ENCODE data around the gene C11orf97. TPM values are rescaled to one million over a fixed set of nuclear protein-coding genes. Genes with fewer than 3 reads are reported as not detected.

Gene C11orf97
- total RNA-seq, 1 experiment from 2014 or later = not detected

DNA sequence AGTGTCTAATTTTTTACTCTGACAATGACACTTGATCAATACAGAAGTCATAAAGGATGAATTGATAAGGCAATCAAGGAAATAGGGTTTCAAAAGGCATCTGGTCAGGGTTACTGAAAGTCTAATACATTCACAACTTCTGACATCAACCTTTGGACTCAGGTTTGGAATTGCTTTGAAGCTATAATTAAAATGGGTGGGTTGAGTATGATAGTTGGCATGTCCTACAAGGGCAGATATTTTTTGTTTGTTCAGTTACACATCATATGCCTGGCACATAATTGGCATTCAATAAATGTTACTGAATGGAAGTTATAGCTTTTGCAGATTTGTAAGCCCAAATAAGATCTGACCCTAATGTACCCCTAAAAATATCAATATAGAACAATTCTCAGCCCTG, 24.1 kb downstream of the C11orf97 start:
- TF ChIP-seq, protein P1, sequence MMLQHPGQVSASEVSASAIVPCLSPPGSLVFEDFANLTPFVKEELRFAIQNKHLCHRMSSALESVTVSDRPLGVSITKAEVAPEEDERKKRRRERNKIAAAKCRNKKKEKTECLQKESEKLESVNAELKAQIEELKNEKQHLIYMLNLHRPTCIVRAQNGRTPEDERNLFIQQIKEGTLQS (IDR thresholded peaks at IDR 0.05) = no peak
- no peak for TF ChIP-seq JUND (IDR thresholded peaks at IDR 0.05)
- no peak for TF ChIP-seq POLR2A (IDR thresholded peaks at IDR 0.05; ENCODE audit: borderline replicate concordance, extremely low read depth, insufficient read depth, insufficient read length)
- TF ChIP-seq, protein P2, sequence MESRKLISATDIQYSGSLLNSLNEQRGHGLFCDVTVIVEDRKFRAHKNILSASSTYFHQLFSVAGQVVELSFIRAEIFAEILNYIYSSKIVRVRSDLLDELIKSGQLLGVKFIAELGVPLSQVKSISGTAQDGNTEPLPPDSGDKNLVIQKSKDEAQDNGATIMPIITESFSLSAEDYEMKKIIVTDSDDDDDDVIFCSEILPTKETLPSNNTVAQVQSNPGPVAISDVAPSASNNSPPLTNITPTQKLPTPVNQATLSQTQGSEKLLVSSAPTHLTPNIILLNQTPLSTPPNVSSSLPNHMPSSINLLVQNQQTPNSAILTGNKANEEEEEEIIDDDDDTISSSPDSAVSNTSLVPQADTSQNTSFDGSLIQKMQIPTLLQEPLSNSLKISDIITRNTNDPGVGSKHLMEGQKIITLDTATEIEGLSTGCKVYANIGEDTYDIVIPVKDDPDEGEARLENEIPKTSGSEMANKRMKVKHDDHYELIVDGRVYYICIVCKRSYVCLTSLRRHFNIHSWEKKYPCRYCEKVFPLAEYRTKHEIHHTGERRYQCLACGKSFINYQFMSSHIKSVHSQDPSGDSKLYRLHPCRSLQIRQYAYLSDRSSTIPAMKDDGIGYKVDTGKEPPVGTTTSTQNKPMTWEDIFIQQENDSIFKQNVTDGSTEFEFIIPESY (IDR thresholded peaks at IDR 0.05; ENCODE audit: extremely low read depth, insufficient replicate concordance, low read length) = no peak
- TF ChIP-seq CBX3 (IDR thresholded peaks at IDR 0.05; ENCODE audit: low read depth) = no peak
- no peak for TF ChIP-seq ZFX (IDR thresholded peaks at IDR 0.05)
- TF ChIP-seq SP1 (IDR thresholded peaks at IDR 0.05; ENCODE audit: low read depth) = no peak
- TF ChIP-seq, protein P3, sequence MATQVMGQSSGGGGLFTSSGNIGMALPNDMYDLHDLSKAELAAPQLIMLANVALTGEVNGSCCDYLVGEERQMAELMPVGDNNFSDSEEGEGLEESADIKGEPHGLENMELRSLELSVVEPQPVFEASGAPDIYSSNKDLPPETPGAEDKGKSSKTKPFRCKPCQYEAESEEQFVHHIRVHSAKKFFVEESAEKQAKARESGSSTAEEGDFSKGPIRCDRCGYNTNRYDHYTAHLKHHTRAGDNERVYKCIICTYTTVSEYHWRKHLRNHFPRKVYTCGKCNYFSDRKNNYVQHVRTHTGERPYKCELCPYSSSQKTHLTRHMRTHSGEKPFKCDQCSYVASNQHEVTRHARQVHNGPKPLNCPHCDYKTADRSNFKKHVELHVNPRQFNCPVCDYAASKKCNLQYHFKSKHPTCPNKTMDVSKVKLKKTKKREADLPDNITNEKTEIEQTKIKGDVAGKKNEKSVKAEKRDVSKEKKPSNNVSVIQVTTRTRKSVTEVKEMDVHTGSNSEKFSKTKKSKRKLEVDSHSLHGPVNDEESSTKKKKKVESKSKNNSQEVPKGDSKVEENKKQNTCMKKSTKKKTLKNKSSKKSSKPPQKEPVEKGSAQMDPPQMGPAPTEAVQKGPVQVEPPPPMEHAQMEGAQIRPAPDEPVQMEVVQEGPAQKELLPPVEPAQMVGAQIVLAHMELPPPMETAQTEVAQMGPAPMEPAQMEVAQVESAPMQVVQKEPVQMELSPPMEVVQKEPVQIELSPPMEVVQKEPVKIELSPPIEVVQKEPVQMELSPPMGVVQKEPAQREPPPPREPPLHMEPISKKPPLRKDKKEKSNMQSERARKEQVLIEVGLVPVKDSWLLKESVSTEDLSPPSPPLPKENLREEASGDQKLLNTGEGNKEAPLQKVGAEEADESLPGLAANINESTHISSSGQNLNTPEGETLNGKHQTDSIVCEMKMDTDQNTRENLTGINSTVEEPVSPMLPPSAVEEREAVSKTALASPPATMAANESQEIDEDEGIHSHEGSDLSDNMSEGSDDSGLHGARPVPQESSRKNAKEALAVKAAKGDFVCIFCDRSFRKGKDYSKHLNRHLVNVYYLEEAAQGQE (IDR thresholded peaks at IDR 0.05; ENCODE audit: low read depth) = no peak
- TF ChIP-seq, protein P4, sequence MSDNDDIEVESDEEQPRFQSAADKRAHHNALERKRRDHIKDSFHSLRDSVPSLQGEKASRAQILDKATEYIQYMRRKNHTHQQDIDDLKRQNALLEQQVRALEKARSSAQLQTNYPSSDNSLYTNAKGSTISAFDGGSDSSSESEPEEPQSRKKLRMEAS (IDR thresholded peaks at IDR 0.05) = no peak
- no peak for TF ChIP-seq TCF7L2 (IDR thresholded peaks at IDR 0.05; ENCODE audit: borderline replicate concordance, extremely low read depth, insufficient read depth, insufficient read length)
- TF ChIP-seq, protein P5, sequence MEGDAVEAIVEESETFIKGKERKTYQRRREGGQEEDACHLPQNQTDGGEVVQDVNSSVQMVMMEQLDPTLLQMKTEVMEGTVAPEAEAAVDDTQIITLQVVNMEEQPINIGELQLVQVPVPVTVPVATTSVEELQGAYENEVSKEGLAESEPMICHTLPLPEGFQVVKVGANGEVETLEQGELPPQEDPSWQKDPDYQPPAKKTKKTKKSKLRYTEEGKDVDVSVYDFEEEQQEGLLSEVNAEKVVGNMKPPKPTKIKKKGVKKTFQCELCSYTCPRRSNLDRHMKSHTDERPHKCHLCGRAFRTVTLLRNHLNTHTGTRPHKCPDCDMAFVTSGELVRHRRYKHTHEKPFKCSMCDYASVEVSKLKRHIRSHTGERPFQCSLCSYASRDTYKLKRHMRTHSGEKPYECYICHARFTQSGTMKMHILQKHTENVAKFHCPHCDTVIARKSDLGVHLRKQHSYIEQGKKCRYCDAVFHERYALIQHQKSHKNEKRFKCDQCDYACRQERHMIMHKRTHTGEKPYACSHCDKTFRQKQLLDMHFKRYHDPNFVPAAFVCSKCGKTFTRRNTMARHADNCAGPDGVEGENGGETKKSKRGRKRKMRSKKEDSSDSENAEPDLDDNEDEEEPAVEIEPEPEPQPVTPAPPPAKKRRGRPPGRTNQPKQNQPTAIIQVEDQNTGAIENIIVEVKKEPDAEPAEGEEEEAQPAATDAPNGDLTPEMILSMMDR (IDR thresholded peaks at IDR 0.05 in 2 of 3, conservative IDR thresholded peaks at IDR 0.05 in 1 of 3; ENCODE audit: borderline replicate concordance in 1 of 3, insufficient read depth in 1 of 3, low read depth in 2 of 3, low read length in 2 of 3) = no peak
- TF ChIP-seq RAD21 (IDR thresholded peaks at IDR 0.05; ENCODE audit: low read depth) = no peak
- TF ChIP-seq SRF (IDR thresholded peaks at IDR 0.05; ENCODE audit: low read depth) = no peak
- no peak for TF ChIP-seq EZH2phosphoT487 (IDR thresholded peaks at IDR 0.05; ENCODE audit: borderline replicate concordance)
- Histone ChIP-seq H3K9me3 (ENCODE audit: control insufficient read depth in 1 of 2, insufficient read depth in 1 of 2, low read depth in 1 of 2, low read length in 2 of 2) (no peaks in the 10 kb centered on the region), H3K27me3 (ENCODE audit: insufficient read depth, low read length) (no peaks in the 10 kb centered on the region), H3K79me2 (ENCODE audit: insufficient read depth, low read length) (no peaks in the 10 kb centered on the region), H3K27ac (ENCODE audit: low read depth, low read length) (no peak overlapping the region), H3K36me3 (ENCODE audit: control insufficient read depth in 1 of 2, insufficient read depth in 2 of 2, low read length in 2 of 2) (no peaks in the 10 kb centered on the region), H3K4me1 (ENCODE audit: control insufficient read depth in 1 of 2, insufficient read depth in 2 of 2, low read length in 2 of 2) (peaks cover 0 to 4% of the 10 kb centered on the region in 2 experiments; a peak in 1 of 4 replicates), H4K20me1 (ENCODE audit: insufficient read depth) (no peaks in the 10 kb centered on the region), H3K4me2 (ENCODE audit: low read length) (no peak overlapping the region), H3K9ac (ENCODE audit: low read length) (no peak overlapping the region), H3K4me3 (replicated peaks in 1 of 2; ENCODE audit: low read depth in 1 of 2, low read length in 2 of 2) (no peak overlapping the region), H2AFZ (ENCODE audit: low read depth, low read length, poor library complexity, severe bottlenecking) (no peak overlapping the region), H3K9me2 (ENCODE audit: insufficient read depth) (no peaks in the 10 kb centered on the region)
- no peak for ATAC-seq
- POLR2A ChIA-PET = interaction anchor here (0.7 kb wide), 1 partner anchor 10 kb away, joined by 3 read pairs; no protein-coding TSS in a partner anchor
- RAD21 ChIA-PET (ENCODE audit: low non-redundant PET in 1 of 2, low total read pairs in 2 of 2, uncharacterized antibody in 2 of 2, unreplicated experiment in 2 of 2) = no interaction called here
- CTCF ChIA-PET = interaction anchor here (0.9 kb wide), 1 partner anchor 31 kb away, joined by 3 read pairs; no protein-coding TSS in a partner anchor
- no TSS peak for BruUV-seq (replicated peaks)
- intact Hi-C loops (cut with micrococcal nuclease) = no loop called here
- no peak for DNase-seq (ENCODE audit: low read depth, low spot score)

Measured in HCT116 (cell line).